Gastrocnemius medialis (tissue), 4 donors: ENCODE results near the gene SLC6A18. TPM values are rescaled to one million over a fixed set of nuclear protein-coding genes. Genes with fewer than 3 reads are reported as not detected.
"Not testable (repeated sequence)": the region's sequence is repeated elsewhere in the genome, so short reads cannot be mapped to it uniquely, and the experiment has no call there.

Experiments
- ATAC-seq, 2 donors: fragments of 150-250 bp; one replicate each; pipeline ENCODE4 v1.9.1; 2016
- DNase-seq, 2 donors: peaks; one replicate each; pipeline ENCODE4 v3.0.0-alpha.2; 2019
- H3K27ac ChIP-seq, 4 donors: fragments of 200-600 bp; sonication (generic); 1 replicate in 1 of 4; 2 replicates in 3 of 4; pipeline ENCODE4 v1.5.1; 2016 to 2018; ENCODE audit warnings: mild to moderate bottlenecking in 2 of 4, moderate library complexity in 1 of 4
- H3K27me3 ChIP-seq, 3 donors: fragments of 200-600 bp; sonication (generic) in 2 of 3; 1 replicate in 1 of 3; 2 replicates in 2 of 3; pipeline versions ENCODE4 v1.5.1 to v1.6.0; 2016 to 2019; ENCODE audit warnings: mild to moderate bottlenecking in 1 of 3, moderate library complexity in 1 of 3
- H3K36me3 ChIP-seq, 2 donors: fragments of 200-600 bp; sonication (generic) in 1 of 2; one replicate each; pipeline ENCODE4 v1.5.1; 2017 to 2018
- H3K4me1 ChIP-seq, 2 donors: fragments of 200-600 bp; sonication (generic) in 1 of 2; one replicate each; pipeline ENCODE4 v1.5.1; 2016 to 2017; ENCODE audit warnings: mild to moderate bottlenecking in 2 of 2
- H3K4me3 ChIP-seq, 4 donors: fragments of 200-600 bp; sonication (generic) in 3 of 4; 1 replicate in 1 of 4; 2 replicates in 3 of 4; pipeline ENCODE4 v1.5.1; 2016 to 2019; ENCODE audit warnings: mild to moderate bottlenecking in 2 of 4
- H3K9me3 ChIP-seq, 3 donors: fragments of 200-600 bp; sonication (generic) in 2 of 3; 1 replicate in 1 of 3; 2 replicates in 2 of 3; pipeline ENCODE4 v1.5.1; 2016 to 2019
- POLR2A ChIP-seq, 2 donors: fragments of 450-650 bp; IDR thresholded peaks; one replicate each; pipeline ENCODE4 v1.6.1; 2017; ENCODE audit warnings: antibody characterized with exemption in 2 of 2, mild to moderate bottlenecking in 2 of 2, moderate library complexity in 2 of 2
- in situ Hi-C, 4 donors: fragments of 200-750 bp; cut with MboI; loops; one replicate each; pipeline versions ENCODE4 v1.15.0 to v1.8.0; 2017; ENCODE audit warnings: low sequenced_read_pairs in 4 of 4
- intact Hi-C: fragments of 100-400 bp; cut with DNase I; formaldehyde crosslinking; loops from one replicate; pipeline ENCODE4 v1.15.1; 2023; ENCODE audit warnings: low total_unique reads
- total RNA-seq, 4 donors: library from RNA; depleted of rRNA; stranded (reverse); fragments of >200 nt; gene quantifications; one replicate each; pipeline versions ENCODE4 v1.1.0 to v1.2.3, GENCODE V29; 2016
- TF ChIP-seq, protein P1 (sequence below), 5 experiments: fragments of 450-650 bp in 3 of 5; fragments of 200-600 bp in 2 of 5; sonication (generic) in 2 of 5; IDR thresholded peaks in 4 of 5; conservative IDR thresholded peaks in 1 of 5; 1 replicate in 4 of 5; 2 replicates in 1 of 5; pipeline ENCODE4 v1.5.1; 2016 to 2019; ENCODE audit warnings: antibody characterized with exemption in 5 of 5, mild to moderate bottlenecking in 3 of 5, moderate library complexity in 3 of 5

SLC6A18 gene
- total RNA-seq, 4 donors from 2014 or later, result not detected

DNA sequence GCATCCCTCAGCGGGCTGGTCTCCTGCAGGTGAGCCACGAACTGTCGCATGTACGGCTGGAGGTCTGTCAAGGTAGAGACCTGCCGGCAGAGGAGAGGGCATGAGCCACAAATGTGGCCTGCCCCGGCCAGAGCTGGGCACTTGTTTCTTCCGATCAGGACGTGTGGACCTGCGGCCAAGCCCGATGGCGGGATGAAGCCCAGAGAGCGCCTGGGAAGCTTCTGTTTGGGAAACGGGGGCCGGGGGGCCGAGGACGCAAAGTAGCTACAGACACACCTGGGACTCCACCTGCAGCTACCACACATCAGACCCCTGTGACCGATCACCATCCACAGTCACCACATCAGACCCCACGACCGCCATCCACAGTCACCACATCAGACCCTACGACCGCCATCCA, 47.0 kb downstream of the SLC6A18 start:
- DNase-seq, result no peak
- Histone ChIP-seq H3K27me3 (no peaks in the 10 kb centered on the region), H3K4me1 (no peaks in the 10 kb centered on the region), H3K9me3 (no peaks in the 10 kb centered on the region), H3K27ac (no peak overlapping the region), H3K36me3 (no peaks in the 10 kb centered on the region), H3K4me3 (no peak overlapping the region)
- TF ChIP-seq POLR2A (IDR thresholded peaks at IDR 0.05), result no peak
- TF ChIP-seq, protein P1, sequence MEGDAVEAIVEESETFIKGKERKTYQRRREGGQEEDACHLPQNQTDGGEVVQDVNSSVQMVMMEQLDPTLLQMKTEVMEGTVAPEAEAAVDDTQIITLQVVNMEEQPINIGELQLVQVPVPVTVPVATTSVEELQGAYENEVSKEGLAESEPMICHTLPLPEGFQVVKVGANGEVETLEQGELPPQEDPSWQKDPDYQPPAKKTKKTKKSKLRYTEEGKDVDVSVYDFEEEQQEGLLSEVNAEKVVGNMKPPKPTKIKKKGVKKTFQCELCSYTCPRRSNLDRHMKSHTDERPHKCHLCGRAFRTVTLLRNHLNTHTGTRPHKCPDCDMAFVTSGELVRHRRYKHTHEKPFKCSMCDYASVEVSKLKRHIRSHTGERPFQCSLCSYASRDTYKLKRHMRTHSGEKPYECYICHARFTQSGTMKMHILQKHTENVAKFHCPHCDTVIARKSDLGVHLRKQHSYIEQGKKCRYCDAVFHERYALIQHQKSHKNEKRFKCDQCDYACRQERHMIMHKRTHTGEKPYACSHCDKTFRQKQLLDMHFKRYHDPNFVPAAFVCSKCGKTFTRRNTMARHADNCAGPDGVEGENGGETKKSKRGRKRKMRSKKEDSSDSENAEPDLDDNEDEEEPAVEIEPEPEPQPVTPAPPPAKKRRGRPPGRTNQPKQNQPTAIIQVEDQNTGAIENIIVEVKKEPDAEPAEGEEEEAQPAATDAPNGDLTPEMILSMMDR (IDR thresholded peaks at IDR 0.05 in 4 of 5, conservative IDR thresholded peaks at IDR 0.05 in 1 of 5), result no peak
- no peak for ATAC-seq
- intact Hi-C loops, result no loop called here
- in situ Hi-C loops, result no loop called here

DNA sequence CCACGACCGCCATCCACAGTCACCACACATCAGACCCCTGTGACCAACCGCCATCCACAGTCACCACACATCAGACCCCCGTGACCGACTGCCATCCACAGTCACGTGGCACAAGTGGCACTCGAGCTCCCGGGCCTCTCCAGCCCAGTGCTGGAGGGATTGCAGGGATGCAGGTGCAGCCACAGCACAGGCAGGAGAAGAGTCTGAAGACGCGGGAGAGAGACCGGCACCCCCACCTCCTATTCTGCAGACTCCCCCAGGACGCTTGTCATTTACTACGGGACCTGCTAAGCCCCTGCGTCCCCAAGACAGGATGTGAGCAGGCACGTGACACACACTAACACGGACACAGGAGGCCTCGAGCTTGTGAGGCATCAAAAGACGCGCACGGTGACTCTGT, 48.6 kb downstream of the SLC6A18 start:
- intact Hi-C loops (no loop called here), in situ Hi-C loops (no loop called here)
- Histone ChIP-seq H3K9me3 (no peaks in the 10 kb centered on the region), H3K4me1 (no peaks in the 10 kb centered on the region), H3K27ac (no peak overlapping the region), H3K4me3 (no peak overlapping the region), H3K36me3 (no peaks in the 10 kb centered on the region), H3K27me3 (no peaks in the 10 kb centered on the region)
- DNase-seq (no peak), ATAC-seq (no peak)
- TF ChIP-seq, protein P1 (IDR thresholded peaks at IDR 0.05 in 4 of 5, conservative IDR thresholded peaks at IDR 0.05 in 1 of 5), result no peak
- TF ChIP-seq POLR2A (IDR thresholded peaks at IDR 0.05), result no peak

DNA sequence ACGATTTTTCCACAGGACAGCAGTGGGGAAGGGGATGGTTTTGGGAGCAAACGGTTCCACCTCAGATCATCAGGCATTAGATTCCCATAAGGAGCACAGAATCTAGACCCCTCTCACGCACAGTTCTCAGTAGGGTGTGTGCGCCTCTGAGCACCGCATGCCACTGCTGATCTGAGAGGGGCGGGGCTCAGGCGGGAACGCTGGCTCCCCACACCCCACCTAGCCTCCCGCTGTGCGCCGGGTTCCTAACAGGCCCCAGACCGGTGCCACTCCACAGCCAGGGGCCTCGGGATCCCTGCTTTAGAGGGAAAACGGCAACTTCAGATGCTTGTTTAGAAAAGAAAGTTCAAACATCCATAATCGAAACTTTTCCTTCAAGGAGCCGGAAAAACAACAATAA, 49.3 kb downstream of the SLC6A18 start:
- intact Hi-C loops (no loop called here), in situ Hi-C loops (no loop called here)
- TF ChIP-seq, protein P1 (IDR thresholded peaks at IDR 0.05 in 4 of 5, conservative IDR thresholded peaks at IDR 0.05 in 1 of 5), result no peak
- TF ChIP-seq POLR2A (IDR thresholded peaks at IDR 0.05), result no peak
- Histone ChIP-seq H3K27ac (no peak overlapping the region), H3K27me3 (no peaks in the 10 kb centered on the region), H3K4me3 (no peak overlapping the region), H3K4me1 (no peaks in the 10 kb centered on the region), H3K9me3 (no peaks in the 10 kb centered on the region), H3K36me3 (no peaks in the 10 kb centered on the region)
- DNase-seq (no peak), ATAC-seq (no peak)

DNA sequence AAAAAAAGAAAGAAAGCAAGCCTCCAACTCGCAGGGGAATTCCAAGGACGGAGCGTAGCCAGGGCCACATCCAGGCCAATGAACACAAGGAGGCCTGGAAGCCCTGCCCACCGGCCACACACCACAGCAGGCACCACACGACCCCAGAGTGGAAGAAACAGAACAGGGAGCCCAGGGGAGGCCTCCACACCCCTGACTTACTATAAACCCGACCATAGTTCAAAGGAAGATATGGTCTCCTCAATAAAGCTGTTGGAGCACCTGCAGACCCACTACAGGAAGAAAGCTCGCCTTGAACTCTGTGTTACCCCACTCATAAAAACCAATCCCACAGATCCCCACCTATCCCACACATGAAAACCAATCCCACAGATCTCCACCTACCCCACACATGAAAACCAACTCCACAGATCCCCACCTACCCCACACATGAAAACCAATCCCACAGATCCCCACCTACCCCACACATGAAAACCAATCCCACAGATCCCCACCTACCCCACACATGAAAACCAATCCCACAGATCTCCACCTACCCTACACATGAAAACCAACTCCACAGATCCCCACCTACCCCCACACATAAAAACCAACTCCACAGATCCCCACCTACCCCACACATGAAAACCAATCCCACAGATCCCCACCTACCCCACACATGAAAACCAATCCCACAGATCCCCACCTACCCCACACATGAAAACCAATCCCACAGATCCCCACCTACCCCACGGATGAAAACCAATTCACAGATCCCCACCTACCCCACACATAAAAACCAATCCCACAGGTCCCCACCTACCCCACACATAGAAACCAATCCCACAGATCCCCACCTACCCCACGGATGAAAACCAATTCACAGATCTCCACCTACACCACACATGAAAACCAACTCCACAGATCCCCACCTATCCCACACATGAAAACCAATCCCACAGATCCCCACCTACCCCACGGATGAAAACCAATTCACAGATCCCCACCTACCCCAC, 50.5 kb downstream of the SLC6A18 start:
- in situ Hi-C loops, DNase-seq, H3K4me3 ChIP-seq, H3K27ac ChIP-seq, H3K36me3 ChIP-seq, H3K4me1 ChIP-seq, H3K9me3 ChIP-seq, H3K27me3 ChIP-seq, ATAC-seq, intact Hi-C loops: not testable (repeated sequence)

DNA sequence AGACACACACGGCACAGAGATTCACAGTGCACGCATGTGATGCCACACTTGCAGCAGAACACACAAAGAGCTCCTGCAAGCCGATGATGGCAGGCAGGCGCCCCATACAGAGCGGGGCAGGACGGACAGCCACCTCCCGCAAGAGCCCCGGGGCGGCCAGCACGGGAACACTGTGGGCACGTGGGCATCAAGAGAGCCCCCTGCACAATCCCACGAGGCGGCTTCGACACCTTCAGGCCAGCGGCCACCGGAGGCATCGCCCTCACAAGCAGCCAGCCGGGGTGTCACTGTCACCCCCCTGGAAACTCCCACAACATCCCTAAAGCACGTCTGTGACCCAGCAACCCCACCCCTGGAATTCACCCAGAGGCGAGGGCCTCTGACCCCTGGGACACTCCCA, 51.7 kb downstream of the SLC6A18 start:
- intact Hi-C loops, result no loop called here
- no peaks in the 10 kb centered on the region for H3K9me3 ChIP-seq
- in situ Hi-C loops, result no loop called here
- no peak overlapping the region for H3K4me3 ChIP-seq
- H3K27me3 ChIP-seq, result no peaks in the 10 kb centered on the region
- ATAC-seq (no peak), DNase-seq (no peak)
- no peak overlapping the region for H3K27ac ChIP-seq
- H3K36me3 ChIP-seq, result no peaks in the 10 kb centered on the region
- no peak for TF ChIP-seq POLR2A (IDR thresholded peaks at IDR 0.05)
- TF ChIP-seq, protein P1 (IDR thresholded peaks at IDR 0.05 in 4 of 5, conservative IDR thresholded peaks at IDR 0.05 in 1 of 5), result no peak
- no peaks in the 10 kb centered on the region for H3K4me1 ChIP-seq
